ENCODE measurements around the gene ZNF559. TPM values are rescaled to one million over a fixed set of nuclear protein-coding genes. Genes with fewer than 3 reads are reported as not detected.

The ZNF559 gene
- total RNA-seq, 1 experiment from 2014 or later = 15.1 TPM

- H3K36me3 Mint-ChIP-seq = peaks cover 76% of the 10 kb centered on the region
- H3K9me3 Mint-ChIP-seq = peaks cover 67% of the 10 kb centered on the region
- ChIA-PET POLR2A (no interaction called here), CTCF (no interaction called here)
- peaks cover 2% of the 10 kb centered on the region for H3K27me3 Mint-ChIP-seq (ENCODE audit: low read depth)
- H3K4me1 Mint-ChIP-seq = no peaks in the 10 kb centered on the region
- no peak for ATAC-seq
- DNase-seq (ENCODE audit: low spot score) = no peak
- no peak overlapping the region for H3K27ac Mint-ChIP-seq
- TF ChIP-seq SOX15 (CRISPR knock-in tag; IDR thresholded peaks at IDR 0.05) = no peak
- TF ChIP-seq ZMAT4 (CRISPR knock-in tag; IDR thresholded peaks at IDR 0.05) = no peak
- no peak for TF ChIP-seq FOXP4 (CRISPR knock-in tag; IDR thresholded peaks at IDR 0.05)
- TF ChIP-seq E2F1 (CRISPR knock-in tag; IDR thresholded peaks at IDR 0.05) = no peak
- no peak for TF ChIP-seq ARID4B (CRISPR knock-in tag; IDR thresholded peaks at IDR 0.05; ENCODE audit: borderline replicate concordance)
- TF ChIP-seq ZNF512 (CRISPR knock-in tag; IDR thresholded peaks at IDR 0.05; ENCODE audit: borderline replicate concordance) = no peak
- no peak for TF ChIP-seq HMGXB4 (CRISPR knock-in tag; IDR thresholded peaks at IDR 0.05)
- TF ChIP-seq ZSCAN18 (CRISPR knock-in tag; IDR thresholded peaks at IDR 0.05) = no peak
- TF ChIP-seq ZNF138 (CRISPR knock-in tag; conservative IDR thresholded peaks at IDR 0.05) = no peak
- no peak for TF ChIP-seq ATF1 (CRISPR knock-in tag; IDR thresholded peaks at IDR 0.05)
- TF ChIP-seq GTF2I (CRISPR knock-in tag; conservative IDR thresholded peaks at IDR 0.05) = no peak
- no peak for TF ChIP-seq CREM (CRISPR knock-in tag; IDR thresholded peaks at IDR 0.05)
- TF ChIP-seq ERG (CRISPR knock-in tag; IDR thresholded peaks at IDR 0.05) = no peak
- no peak for TF ChIP-seq MLX (CRISPR knock-in tag; IDR thresholded peaks at IDR 0.05)
- no peak for TF ChIP-seq USF2 (CRISPR knock-in tag; IDR thresholded peaks at IDR 0.05)
- TF ChIP-seq TP53 (CRISPR knock-in tag; IDR thresholded peaks at IDR 0.05) = no peak
- H3K4me3 Mint-ChIP-seq = no peak overlapping the region
Observed at GRCh38 chr19:9348253-9348652, 24.3 kb downstream of the ZNF559 start.

All from WTC11 (cell line).